GM19351 (cell line): ENCODE results near the gene IL22RA1.
A peak's percentile ranks its signal among the peaks of the same experiment; 100 is the strongest.

Experiments used
- ATAC-seq: cut with Tn5 transposase; IDR thresholded peaks from one replicate; pipeline ENCODE4 v1.9.1; 2021; ENCODE audit warnings: mild to moderate bottlenecking, moderate library complexity; ENCODE audit not compliant: unreplicated experiment

IL22RA1 gene

GRCh38 chr1:24168245-24168644, 25.3 kb upstream of the IL22RA1 start:
- ATAC-seq: no peak

- ATAC-seq: no peak
Measured at GRCh38 chr1:24167008-24167407, 24.1 kb upstream of the IL22RA1 start.

- ATAC-seq: no peak
Measured at GRCh38 chr1:24165500-24165899, 22.6 kb upstream of the IL22RA1 start.

- no peak for ATAC-seq
Measured at GRCh38 chr1:24164004-24164403, 21.1 kb upstream of the IL22RA1 start.

GRCh38 chr1:24162201-24162600, 19.3 kb upstream of the IL22RA1 start:
- ATAC-seq: no peak

GRCh38 chr1:24161270-24161669, 18.3 kb upstream of the IL22RA1 start:
- no peak for ATAC-seq

GRCh38 chr1:24159366-24159765, 16.4 kb upstream of the IL22RA1 start:
- no peak for ATAC-seq

GRCh38 chr1:24157918-24158481, 15.1 kb upstream of the IL22RA1 start:
- ATAC-seq: no peak

- no peak for ATAC-seq
Measured at GRCh38 chr1:24156542-24157260, 13.8 kb upstream of the IL22RA1 start.

GRCh38 chr1:24155011-24155782, 12.3 kb upstream of the IL22RA1 start:
- no peak for ATAC-seq

GRCh38 chr1:24154215-24154614, 11.3 kb upstream of the IL22RA1 start:
- no peak for ATAC-seq

GRCh38 chr1:24152631-24153494, 9.9 kb upstream of the IL22RA1 start:
- ATAC-seq: no peak

GRCh38 chr1:24151175-24151533, 8.2 kb upstream of the IL22RA1 start:
- ATAC-seq: no peak

- peak; percentile 66 for ATAC-seq
Measured at GRCh38 chr1:24150234-24151174, 7.6 kb upstream of the IL22RA1 start.

GRCh38 chr1:24149866-24150233, 6.9 kb upstream of the IL22RA1 start:
- ATAC-seq: no peak

GRCh38 chr1:24147816-24148215, 4.9 kb upstream of the IL22RA1 start:
- no peak for ATAC-seq

GRCh38 chr1:24147194-24147593, 4.3 kb upstream of the IL22RA1 start:
- no peak for ATAC-seq

GRCh38 chr1:24141311-24141997, 1.5 kb downstream of the IL22RA1 start:
- ATAC-seq: no peak

- no peak for ATAC-seq
Measured at GRCh38 chr1:24140741-24141181, 2.2 kb downstream of the IL22RA1 start.
